Ovary (tissue), 3 donors: ENCODE measurements around the gene HOXC11.

Source experiments
- CTCF ChIP-seq, 3 donors: fragments of 450-650 bp in 2 of 3; fragments of 200-600 bp in 1 of 3; IDR thresholded peaks; one replicate each; pipeline versions ENCODE4 v1.5.1 to v1.8.0; 2016 to 2022; ENCODE audit warnings: antibody characterized with exemption in 3 of 3, mild to moderate bottlenecking in 1 of 3
- EP300 ChIP-seq: sonication (generic); formaldehyde crosslinking; IDR thresholded peaks from one replicate; pipeline ENCODE4 v1.6.1; 2017; ENCODE audit warnings: antibody characterized with exemption
- POLR2A ChIP-seq: fragments of 450-650 bp; IDR thresholded peaks from one replicate; pipeline ENCODE4 v1.6.1; 2017; ENCODE audit warnings: antibody characterized with exemption, mild to moderate bottlenecking, moderate library complexity
- donor health status: DM: no; HTN: no; CAD: no.

DNA sequence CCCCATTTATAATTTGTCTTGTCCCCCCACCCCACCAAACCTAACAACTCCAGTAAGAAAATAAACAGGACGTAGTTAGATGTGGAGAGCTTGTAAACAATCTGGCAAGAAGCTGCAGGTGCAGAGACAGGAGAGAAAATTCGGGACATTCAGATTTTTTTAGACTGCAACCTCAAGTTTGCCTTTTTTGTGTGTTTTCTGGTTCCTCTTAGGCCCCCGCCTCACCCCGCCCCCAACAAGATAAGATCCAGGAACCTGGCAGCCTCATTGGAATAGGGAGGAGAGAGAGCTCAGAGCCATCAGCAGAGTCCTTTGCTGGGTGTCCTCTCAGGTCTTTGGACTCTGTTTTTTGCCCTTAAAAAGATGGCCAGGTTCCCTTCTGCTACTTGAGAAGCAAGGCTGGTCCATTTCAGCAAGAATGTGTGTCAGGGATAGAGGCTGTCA lies 14.9 kb downstream of the HOXC11 start:
- TF ChIP-seq CTCF (IDR thresholded peaks at IDR 0.05) (no peak), POLR2A (no peak), EP300 (no peak)
